H9 (cell line): Measurements from ENCODE around the gene RAB11FIP4. TPM values are rescaled to one million over a fixed set of nuclear protein-coding genes. Genes with fewer than 3 reads are reported as not detected.

ENCODE experiments used
- DNase-seq: peaks from one replicate; pipeline ENCODE4 v3.0.0-alpha.2; 2017
- H2AFZ ChIP-seq: one replicate; pipeline ENCODE4 v1.6.1; 2013; ENCODE audit warnings: mild to moderate bottlenecking, low read length, control low read depth, moderate library complexity
- H2AK5ac ChIP-seq: 2 replicates; pipeline ENCODE4 v1.6.1; 2013; ENCODE audit warnings: low read length, control low read depth, mixed read lengths; ENCODE audit not compliant: insufficient read length
- H2BK120ac ChIP-seq: one replicate; pipeline ENCODE4 v1.6.1; 2013; ENCODE audit warnings: low read depth, mild to moderate bottlenecking, low read length, control low read depth, inconsistent platforms; ENCODE audit not compliant: poor library complexity, severe bottlenecking
- H2BK12ac ChIP-seq: 2 replicates; pipeline ENCODE4 v1.6.1; 2013; ENCODE audit warnings: low read length, control low read depth, mixed read lengths, low read depth; ENCODE audit not compliant: insufficient read length
- H2BK15ac ChIP-seq: 2 replicates; pipeline ENCODE4 v1.6.1; 2013; ENCODE audit warnings: low read depth, low read length, control low read depth
- H2BK20ac ChIP-seq: one replicate; pipeline ENCODE4 v1.6.1; 2013; ENCODE audit warnings: low read depth, mild to moderate bottlenecking, low read length, control low read depth, inconsistent platforms; ENCODE audit not compliant: poor library complexity, severe bottlenecking
- H2BK5ac ChIP-seq: 2 replicates; pipeline ENCODE4 v1.6.1; 2013; ENCODE audit warnings: low read length, control low read depth, mixed read lengths; ENCODE audit not compliant: insufficient read length
- H3K14ac ChIP-seq: 2 replicates; pipeline ENCODE4 v1.6.1; 2013; ENCODE audit warnings: low read length, control low read depth; ENCODE audit not compliant: insufficient read depth
- H3K18ac ChIP-seq: 2 replicates; pipeline ENCODE4 v1.6.1; 2013; ENCODE audit warnings: low read depth, mild to moderate bottlenecking, mixed read lengths, low read length, control low read depth; ENCODE audit not compliant: insufficient read length
- H3K23ac ChIP-seq: 2 replicates; pipeline ENCODE4 v1.6.1; 2013; ENCODE audit warnings: low read length, control low read depth, mixed read lengths, low read depth; ENCODE audit not compliant: insufficient read length
- H3K23me2 ChIP-seq: 2 replicates; pipeline ENCODE4 v1.6.1; 2013; ENCODE audit warnings: low read depth, mild to moderate bottlenecking, mixed read lengths, low read length, control low read depth; ENCODE audit not compliant: insufficient read length, poor library complexity, severe bottlenecking
- H3K27ac ChIP-seq: 2 replicates; pipeline ENCODE4 v1.5.1; 2013; ENCODE audit warnings: low read length, control low read depth, mixed read lengths, low read depth; ENCODE audit not compliant: insufficient read length
- H3K27me3 ChIP-seq: 2 replicates; pipeline ENCODE4 v1.6.1; 2013; ENCODE audit warnings: low read length, control low read depth, inconsistent platforms; ENCODE audit not compliant: insufficient read depth
- H3K4ac ChIP-seq: 2 replicates; pipeline ENCODE4 v1.6.1; 2013; ENCODE audit warnings: low read depth, mild to moderate bottlenecking, control low read depth, inconsistent platforms, low read length, moderate library complexity
- H3K4me1 ChIP-seq: 2 replicates; pipeline ENCODE4 v1.6.1; 2013; ENCODE audit warnings: low read length, control low read depth, inconsistent platforms; ENCODE audit not compliant: insufficient read depth
- H3K4me2 ChIP-seq: 2 replicates; pipeline ENCODE4 v1.6.1; 2013; ENCODE audit warnings: low read length, control low read depth, mixed read lengths; ENCODE audit not compliant: insufficient read length, insufficient read depth
- H3K56ac ChIP-seq: 2 replicates; pipeline ENCODE4 v1.6.1; 2013; ENCODE audit warnings: low read depth, mild to moderate bottlenecking, mixed read lengths, low read length, control low read depth; ENCODE audit not compliant: insufficient read length
- H3K79me1 ChIP-seq: 2 replicates; pipeline ENCODE4 v1.6.1; 2013; ENCODE audit warnings: low read depth, mild to moderate bottlenecking, moderate library complexity, low read length, control low read depth, inconsistent platforms; ENCODE audit not compliant: insufficient read depth, poor library complexity, severe bottlenecking
- H3K79me2 ChIP-seq: 2 replicates; pipeline ENCODE4 v1.6.1; 2013; ENCODE audit warnings: low read length, control low read depth, inconsistent platforms; ENCODE audit not compliant: insufficient read depth
- H3K9ac ChIP-seq: 2 replicates; pipeline ENCODE4 v1.6.1; 2013; ENCODE audit warnings: low read length, control low read depth, mixed read lengths; ENCODE audit not compliant: insufficient read length; ENCODE audit errors: extremely low read depth
- H3K9me3 ChIP-seq: one replicate; pipeline ENCODE4 v1.6.1; 2013; ENCODE audit warnings: low read depth, low read length, inconsistent platforms; ENCODE audit not compliant: control insufficient read depth
- H3T11ph ChIP-seq: one replicate; pipeline ENCODE4 v1.6.1; 2013; ENCODE audit warnings: mild to moderate bottlenecking, low read length, control low read depth, inconsistent platforms
- H4K20me1 ChIP-seq: one replicate; pipeline ENCODE4 v1.6.1; 2013; ENCODE audit not compliant: control insufficient read depth, insufficient read length, insufficient read depth
- H4K5ac ChIP-seq: 2 replicates; pipeline ENCODE4 v1.6.1; 2013; ENCODE audit warnings: low read depth, mild to moderate bottlenecking, mixed read lengths, low read length, control low read depth; ENCODE audit not compliant: insufficient read length
- H4K8ac ChIP-seq: replicated peaks from 2 replicates; pipeline ENCODE4 v1.6.1; 2013; ENCODE audit warnings: low read length, control low read depth, mixed read lengths, low read depth; ENCODE audit not compliant: insufficient read length
- H4K91ac ChIP-seq: 2 replicates; pipeline ENCODE4 v1.6.1; 2013; ENCODE audit warnings: low read depth, mild to moderate bottlenecking, moderate library complexity, mixed read lengths, low read length, control low read depth; ENCODE audit not compliant: insufficient read length
- H3K27ac Mint-ChIP-seq, 3 experiments: 2 replicates in 2 of 3; 3 replicates in 1 of 3; pipeline ENCODE4 v1.8.0; 2020 to 2021; ENCODE audit warnings: mixed read lengths in 3 of 3, mild to moderate bottlenecking in 1 of 3, moderate library complexity in 1 of 3
- H3K27me3 Mint-ChIP-seq: 2 replicates; pipeline ENCODE4 v1.8.0; 2021; ENCODE audit warnings: low read depth, mild to moderate bottlenecking, moderate library complexity, mixed read lengths
- H3K36me3 Mint-ChIP-seq, 3 experiments: 2 replicates in 2 of 3; 3 replicates in 1 of 3; pipeline ENCODE4 v1.8.0; 2020 to 2021; ENCODE audit warnings: low read depth in 3 of 3, mixed read lengths in 3 of 3; ENCODE audit not compliant: insufficient read depth in 1 of 3
- H3K4me1 Mint-ChIP-seq, 2 experiments: 2 replicates each; pipeline ENCODE4 v1.8.0; 2020; ENCODE audit warnings: mixed read lengths in 2 of 2
- H3K4me3 Mint-ChIP-seq, 2 experiments: 2 replicates in 1 of 2; 3 replicates in 1 of 2; pipeline ENCODE4 v1.8.0; 2020 to 2021; ENCODE audit warnings: mild to moderate bottlenecking in 2 of 2, mixed read lengths in 2 of 2, moderate library complexity in 1 of 2
- H3K9me3 Mint-ChIP-seq, 2 experiments: 2 replicates in 1 of 2; 3 replicates in 1 of 2; pipeline ENCODE4 v1.8.0; 2020; ENCODE audit warnings: mild to moderate bottlenecking in 2 of 2, mixed read lengths in 2 of 2, moderate library complexity in 1 of 2
- WGBS: extraction: QIAGEN DNeasy Blood & Tissue Kit; methylation state at CpG from one replicate; pipeline ENCODE4 v1.1.7; 2013; ENCODE audit warnings: missing lambda C conversion rate, low lambda C conversion rate, mixed read lengths; ENCODE audit not compliant: insufficient read length; ENCODE audit errors: extremely low coverage; 5-methylcytosine and 5-hydroxymethylcytosine counted together
- total RNA-seq: library from RNA; stranded (reverse); gene quantifications from 2 replicates; pipeline ENCODE4 v1.2.1, GENCODE V29; 2021
- TF ChIP-seq, protein P1 (sequence below): fragments of 200-600 bp; sonication (generic); conservative IDR thresholded peaks from 3 replicates; pipeline ENCODE4 v1.8.0; 2021; ENCODE audit warnings: antibody characterized with exemption, mild to moderate bottlenecking

Gene RAB11FIP4
- total RNA-seq, 1 experiment from 2014 or later: 25.7 TPM

GRCh38 chr17:31581491-31581890 is 190.0 kb downstream of the RAB11FIP4 start:
- Histone ChIP-seq H3K27ac (no peak overlapping the region), H4K91ac (no peak overlapping the region), H3K14ac (no peak overlapping the region), H2AK5ac (no peak overlapping the region), H2BK5ac (no peak overlapping the region), H3K79me2 (no peaks in the 10 kb centered on the region), H3K79me1 (no peaks in the 10 kb centered on the region), H4K5ac (no peak overlapping the region), H4K20me1 (no peaks in the 10 kb centered on the region), H3K18ac (no peak overlapping the region), H3T11ph (no peak overlapping the region), H3K27me3 (no peaks in the 10 kb centered on the region), H2BK20ac (no peak overlapping the region), H3K4me2 (no peak overlapping the region), H3K23ac (no peak overlapping the region), H3K9ac (no peak overlapping the region), H3K23me2 (no peaks in the 10 kb centered on the region), H3K4me1 (no peaks in the 10 kb centered on the region), H2BK15ac (no peak overlapping the region), H2BK12ac (no peak overlapping the region), H3K56ac (no peak overlapping the region), H2BK120ac (no peak overlapping the region), H3K9me3 (no peaks in the 10 kb centered on the region), H4K8ac (no peak overlapping the region), H2AFZ (no peak overlapping the region), H3K4ac (no peak overlapping the region)
- TF ChIP-seq, protein P1, sequence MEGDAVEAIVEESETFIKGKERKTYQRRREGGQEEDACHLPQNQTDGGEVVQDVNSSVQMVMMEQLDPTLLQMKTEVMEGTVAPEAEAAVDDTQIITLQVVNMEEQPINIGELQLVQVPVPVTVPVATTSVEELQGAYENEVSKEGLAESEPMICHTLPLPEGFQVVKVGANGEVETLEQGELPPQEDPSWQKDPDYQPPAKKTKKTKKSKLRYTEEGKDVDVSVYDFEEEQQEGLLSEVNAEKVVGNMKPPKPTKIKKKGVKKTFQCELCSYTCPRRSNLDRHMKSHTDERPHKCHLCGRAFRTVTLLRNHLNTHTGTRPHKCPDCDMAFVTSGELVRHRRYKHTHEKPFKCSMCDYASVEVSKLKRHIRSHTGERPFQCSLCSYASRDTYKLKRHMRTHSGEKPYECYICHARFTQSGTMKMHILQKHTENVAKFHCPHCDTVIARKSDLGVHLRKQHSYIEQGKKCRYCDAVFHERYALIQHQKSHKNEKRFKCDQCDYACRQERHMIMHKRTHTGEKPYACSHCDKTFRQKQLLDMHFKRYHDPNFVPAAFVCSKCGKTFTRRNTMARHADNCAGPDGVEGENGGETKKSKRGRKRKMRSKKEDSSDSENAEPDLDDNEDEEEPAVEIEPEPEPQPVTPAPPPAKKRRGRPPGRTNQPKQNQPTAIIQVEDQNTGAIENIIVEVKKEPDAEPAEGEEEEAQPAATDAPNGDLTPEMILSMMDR: no peak
- Mint-ChIP-seq H3K36me3 (no peaks in the 10 kb centered on the region), H3K9me3 (no peaks in the 10 kb centered on the region), H3K27ac (peak overlapping the region in 1 of 3 experiments; percentile 79; a peak in 2 of 7 replicates), H3K4me1 (no peaks in the 10 kb centered on the region), H3K4me3 (no peak overlapping the region), H3K27me3 (no peaks in the 10 kb centered on the region; the same call in none of the 2 replicates)
- peak; percentile 32 for DNase-seq
- no CpG with 5 or more reads among the region's 4 CpGs for WGBS
